B cell (primary cell): ENCODE results near the gene ABCA6.

Experiments used
- EZH2 ChIP-seq: IDR thresholded peaks from 2 replicates; pipeline ENCODE4 v1.6.1; 2012; ENCODE audit warnings: borderline replicate concordance, low read depth, mild to moderate bottlenecking, moderate library complexity, low read length; ENCODE audit not compliant: insufficient read depth, poor library complexity, severe bottlenecking
- TF ChIP-seq, protein P1 (sequence below): fragments of 200-600 bp; IDR thresholded peaks from one replicate; pipeline ENCODE4 v1.8.0; 2022; ENCODE audit warnings: antibody characterized with exemption, mild to moderate bottlenecking

DNA sequence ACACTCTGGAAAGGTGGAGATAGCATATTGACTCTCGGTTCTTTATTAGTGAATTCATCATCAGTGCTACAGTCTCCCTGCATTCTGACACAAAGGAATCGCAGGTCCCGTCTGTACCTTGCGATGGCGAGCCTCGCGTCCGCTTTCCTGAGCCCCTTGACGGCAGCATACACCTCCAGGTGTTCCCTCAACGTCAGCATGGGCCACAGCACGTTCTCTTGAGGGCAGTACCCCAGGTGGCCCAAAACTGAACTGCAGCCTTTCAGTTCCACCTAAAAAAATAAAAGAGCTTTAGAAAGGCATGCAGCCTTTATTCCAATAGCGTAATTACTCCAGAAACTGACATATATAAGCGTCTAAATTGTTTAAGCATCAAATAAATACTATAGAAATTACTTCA lies 56.8 kb downstream of the ABCA6 start:
- TF ChIP-seq, protein P1, sequence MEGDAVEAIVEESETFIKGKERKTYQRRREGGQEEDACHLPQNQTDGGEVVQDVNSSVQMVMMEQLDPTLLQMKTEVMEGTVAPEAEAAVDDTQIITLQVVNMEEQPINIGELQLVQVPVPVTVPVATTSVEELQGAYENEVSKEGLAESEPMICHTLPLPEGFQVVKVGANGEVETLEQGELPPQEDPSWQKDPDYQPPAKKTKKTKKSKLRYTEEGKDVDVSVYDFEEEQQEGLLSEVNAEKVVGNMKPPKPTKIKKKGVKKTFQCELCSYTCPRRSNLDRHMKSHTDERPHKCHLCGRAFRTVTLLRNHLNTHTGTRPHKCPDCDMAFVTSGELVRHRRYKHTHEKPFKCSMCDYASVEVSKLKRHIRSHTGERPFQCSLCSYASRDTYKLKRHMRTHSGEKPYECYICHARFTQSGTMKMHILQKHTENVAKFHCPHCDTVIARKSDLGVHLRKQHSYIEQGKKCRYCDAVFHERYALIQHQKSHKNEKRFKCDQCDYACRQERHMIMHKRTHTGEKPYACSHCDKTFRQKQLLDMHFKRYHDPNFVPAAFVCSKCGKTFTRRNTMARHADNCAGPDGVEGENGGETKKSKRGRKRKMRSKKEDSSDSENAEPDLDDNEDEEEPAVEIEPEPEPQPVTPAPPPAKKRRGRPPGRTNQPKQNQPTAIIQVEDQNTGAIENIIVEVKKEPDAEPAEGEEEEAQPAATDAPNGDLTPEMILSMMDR: peak; percentile 63
- TF ChIP-seq EZH2: no peak
